K562 (cell line): ENCODE results near the gene YEATS2. TPM values are rescaled to one million over a fixed set of nuclear protein-coding genes. Genes with fewer than 3 reads are reported as not detected.

ENCODE experiments used
- ATAC-seq: fragments of 200-7000 bp; cut with Tn5 transposase; 3 replicates; pipeline ENCODE4 v1.9.1; 2020; ENCODE audit warnings: moderate library complexity
- BruUV-seq: library from RNA; stranded (reverse); fragments of 400-500 nt; replicated peaks from 2 replicates; lab custom pipeline; 2021; lab: Mats Ljungman, UMichigan
- CTCF ChIA-PET: fragments of 300-600 bp; formaldehyde crosslinking; extraction: SDS; loops from one replicate; lab custom pipeline; 2021; ENCODE audit warnings: low intra/inter-chr PET ratio; lab: Yijun Ruan, JAX
- POLR2A ChIA-PET: fragments of 300-600, 350-650 bp; sonication (Branson Sonifier 250); formaldehyde crosslinking; extraction: SDS; loops from one replicate; lab custom pipeline; 2021; ENCODE audit warnings: antibody characterized with exemption, inconsistent platforms; lab: Yijun Ruan, JAX
- DNase-seq, 4 experiments: peaks; one replicate each; pipeline versions ENCODE4 v3.0.0 to v3.0.0-alpha.2; 2011 to 2018; ENCODE audit warnings: low spot score in 3 of 4, mixed read lengths in 3 of 4; ENCODE audit errors: extremely low read depth in 1 of 4
- FAIRE-seq: peaks from 2 replicates; lab custom pipeline; 2011; peaks lifted over from hg19 to GRCh38; lab: Jason Lieb, UNC
- H2AFZ ChIP-seq: 2 replicates; pipeline ENCODE4 v1.6.0; 2011; ENCODE audit warnings: low read depth, low read length, control low read depth, inconsistent platforms
- H3K27ac ChIP-seq: fragments of 200-600 bp; 3 replicates; pipeline ENCODE4 v1.8.0; 2011; ENCODE audit warnings: low read depth, mild to moderate bottlenecking, control low read depth, inconsistent platforms, low read length, moderate library complexity, mixed read lengths; ENCODE audit errors: extremely low read depth
- H3K27me3 ChIP-seq, 2 experiments: fragments of 300-600 bp in 1 of 2; 2 replicates in 1 of 2; 3 replicates in 1 of 2; pipeline versions ENCODE4 v1.6.0 to v1.8.0; 2011; ENCODE audit warnings: inconsistent platforms in 2 of 2, low read length in 2 of 2, mild to moderate bottlenecking in 1 of 2, mixed read lengths in 1 of 2, moderate library complexity in 1 of 2; ENCODE audit not compliant: control insufficient read depth in 2 of 2, insufficient read depth in 2 of 2
- H3K36me3 ChIP-seq: fragments of 300-600 bp; 3 replicates; pipeline ENCODE4 v1.8.0; 2011; ENCODE audit warnings: mild to moderate bottlenecking, low read length, inconsistent platforms; ENCODE audit not compliant: control insufficient read depth, insufficient read depth
- H3K4me1 ChIP-seq, 2 experiments: fragments of 200-600 bp in 1 of 2; replicated peaks in 1 of 2; 2 replicates in 1 of 2; 3 replicates in 1 of 2; pipeline versions ENCODE4 v1.5.1 to v1.8.0; 2011; ENCODE audit warnings: inconsistent platforms in 2 of 2, low read length in 2 of 2, mild to moderate bottlenecking in 1 of 2, mixed read lengths in 1 of 2, moderate library complexity in 1 of 2; ENCODE audit not compliant: control insufficient read depth in 2 of 2, insufficient read depth in 2 of 2
- H3K4me2 ChIP-seq: 2 replicates; pipeline ENCODE4 v1.6.1; 2011; ENCODE audit warnings: low read length, control low read depth, inconsistent platforms, mixed read lengths; ENCODE audit not compliant: insufficient read depth
- H3K4me3 ChIP-seq: fragments of 200-600 bp; sonication (generic), shearing (Covaris generic); 2 replicates; pipeline ENCODE4 v1.5.1; 2016; ENCODE audit warnings: control low read depth, inconsistent platforms
- H3K79me2 ChIP-seq: fragments of 200-600 bp; 3 replicates; pipeline ENCODE4 v1.8.0; 2011; ENCODE audit warnings: low read length, inconsistent platforms; ENCODE audit not compliant: control insufficient read depth, insufficient read depth
- H3K9ac ChIP-seq, 2 experiments: 2 replicates each; pipeline versions ENCODE4 v1.6.0 to v1.6.1; 2011; ENCODE audit warnings: low read depth in 2 of 2, low read length in 2 of 2, control low read depth in 1 of 2, inconsistent platforms in 1 of 2, mild to moderate bottlenecking in 1 of 2, mixed read lengths in 1 of 2; ENCODE audit not compliant: insufficient read depth in 1 of 2
- H3K9me1 ChIP-seq: one replicate; pipeline ENCODE4 v1.6.0; 2011; ENCODE audit warnings: inconsistent platforms, mild to moderate bottlenecking, low read length, moderate library complexity; ENCODE audit not compliant: control insufficient read depth, insufficient read depth
- H3K9me3 ChIP-seq: replicated peaks from 2 replicates; pipeline ENCODE4 v1.5.1; 2011; ENCODE audit warnings: low read depth, low read length, inconsistent platforms; ENCODE audit not compliant: control insufficient read depth, insufficient read depth
- H4K20me1 ChIP-seq: replicated peaks from 2 replicates; pipeline ENCODE4 v1.6.1; 2011; ENCODE audit warnings: low read length, inconsistent platforms, mixed read lengths; ENCODE audit not compliant: control insufficient read depth, insufficient read depth
- DMBX1 ChIP-seq: fragments of 250-450 bp; sonication (Bioruptor Pico); IDR thresholded peaks from 2 replicates; pipeline ENCODE4 v1.8.0; 2022; ENCODE audit warnings: inconsistent platforms, mild to moderate bottlenecking, moderate library complexity, borderline replicate concordance
- WGBS: fragments of 100-300 bp; shearing (Covaris generic); methylation state at CpG from one replicate; pipeline ENCODE4 v1.1.6; 2016; ENCODE audit warnings: low coverage, mixed read lengths; ENCODE audit not compliant: insufficient coverage; ENCODE audit errors: missing lambda C conversion rate; 5-methylcytosine and 5-hydroxymethylcytosine counted together
- in situ Hi-C: fragments of 300-500 bp; cut with MboI; formaldehyde crosslinking; loops from 4 replicates; pipeline ENCODE4 v1.15.0; 2018; ENCODE audit warnings: inconsistent platforms, mixed read lengths
- intact Hi-C: fragments of 100-400 bp; cut with micrococcal nuclease; formaldehyde crosslinking; loops from 2 replicates; pipeline ENCODE4 v1.14.2; 2022
- polyA plus RNA-seq, 8 experiments: library from polyadenylated mRNA; depleted of rRNA in 4 of 8; stranded (reverse) in 5 of 8; unstranded in 3 of 8; fragments of >200 nt; fragmentation: Nextera tagmentation in 2 of 8; fragmentation: Illumina TruSeq in 1 of 8; extraction: Ambion mirVana in 2 of 8; extraction: Trizol in 1 of 8; gene quantifications; 2 replicates each; pipeline versions ENCODE4 v1.2.1 to v1.2.3, GENCODE V29; 2011 to 2014; ENCODE audit warnings: inconsistent platforms in 1 of 8, missing spikeins in 1 of 8
- total RNA-seq, 7 experiments: library from RNA; depleted of rRNA in 6 of 7; stranded (reverse); fragments of >200 nt in 6 of 7; fragmentation: Illumina TruSeq in 2 of 7; extraction: Trizol in 2 of 7; gene quantifications; 2 replicates each; pipeline versions ENCODE4 v1.2.1 to v1.2.3, GENCODE V29; 2011 to 2021; ENCODE audit warnings: low replicate concordance in 1 of 7
- TF ChIP-seq, protein P1 (sequence below): fragments of 450-650 bp; IDR thresholded peaks from 2 replicates; pipeline ENCODE4 v1.6.1; 2016; ENCODE audit warnings: missing biosample characterization, missing genetic modification characterization

YEATS2 gene
- total and polyA plus RNA-seq, 9 of the 15 experiments (the other 6 are each of a cell fraction or from before 2014, with no cell fraction given): 1.8 to 35.2 (median 19.0) TPM

- 98% methylated on average over 6 of the region's 6 CpGs for WGBS
- peaks cover 0 to 4% of the 10 kb centered on the region in 2 experiments; a peak in 2 of 5 replicates for H3K4me1 ChIP-seq
- ATAC-seq (no peak), DNase-seq (no peak), FAIRE-seq (no peak)
- H2AFZ ChIP-seq: no peak overlapping the region
- no peaks in the 10 kb centered on the region for H3K9me3 ChIP-seq
- no peaks in the 10 kb centered on the region for H4K20me1 ChIP-seq
- H3K79me2 ChIP-seq: no peaks in the 10 kb centered on the region
- in situ Hi-C loops: loop anchor here (25.0 kb wide), 1 partner anchor 625 kb away; no protein-coding TSS in a partner anchor
- no peaks in the 10 kb centered on the region for H3K9me1 ChIP-seq
- H3K27ac ChIP-seq: no peak overlapping the region
- H3K27me3 ChIP-seq: no peaks in the 10 kb centered on the region
- TF ChIP-seq, protein P1, sequence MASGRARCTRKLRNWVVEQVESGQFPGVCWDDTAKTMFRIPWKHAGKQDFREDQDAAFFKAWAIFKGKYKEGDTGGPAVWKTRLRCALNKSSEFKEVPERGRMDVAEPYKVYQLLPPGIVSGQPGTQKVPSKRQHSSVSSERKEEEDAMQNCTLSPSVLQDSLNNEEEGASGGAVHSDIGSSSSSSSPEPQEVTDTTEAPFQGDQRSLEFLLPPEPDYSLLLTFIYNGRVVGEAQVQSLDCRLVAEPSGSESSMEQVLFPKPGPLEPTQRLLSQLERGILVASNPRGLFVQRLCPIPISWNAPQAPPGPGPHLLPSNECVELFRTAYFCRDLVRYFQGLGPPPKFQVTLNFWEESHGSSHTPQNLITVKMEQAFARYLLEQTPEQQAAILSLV (tag): no peak
- no peak for TF ChIP-seq DMBX1 (CRISPR knock-in tag)
- TF ChIP-seq, all 486 proteins: peak for 0
- ChIA-PET POLR2A (interaction anchor here (0.6 to 1.4 kb wide), 4 partner anchors 10 to 118 kb away, joined by 3 to 4 read pairs (median 4); no protein-coding TSS in a partner anchor), CTCF (interaction anchor here (1.0 kb wide), 1 partner anchor 578 kb away, joined by 3 read pairs; no protein-coding TSS in a partner anchor)
- H3K9ac ChIP-seq: no peak overlapping the region
- H3K36me3 ChIP-seq: peaks cover 66% of the 10 kb centered on the region
- intact Hi-C loops: loop anchor here (10.0 kb wide), 1 partner anchor 638 kb away; no protein-coding TSS in a partner anchor
- no peak overlapping the region for H3K4me3 ChIP-seq
- no peak overlapping the region for H3K4me2 ChIP-seq
- BruUV-seq: no TSS peak
Measured at GRCh38 chr3:183762304-183762703, 64.7 kb downstream of the YEATS2 start.
